ENCODE results near the gene CPTP. TPM values are rescaled to one million over a fixed set of nuclear protein-coding genes. Genes with fewer than 3 reads are reported as not detected.

CPTP gene
- total RNA-seq, 1 donor from 2014 or later = 99.2 TPM

GRCh38 chr1:1285102-1285571 lies 39.5 kb upstream of the CPTP start:
- DNase-seq = no peak
- intact Hi-C loops (cut with micrococcal nuclease) = no loop called here

GRCh38 chr1:1285611-1286311 lies 38.8 kb upstream of the CPTP start:
- intact Hi-C loops (cut with micrococcal nuclease) = no loop called here
- Histone ChIP-seq H3K27me3 (ENCODE audit: low read depth) (peaks cover 34% of the 10 kb centered on the region), H3K4me3 (no peak overlapping the region), H3K36me3 (no peaks in the 10 kb centered on the region), H3K27ac (replicated peaks) (no peak overlapping the region), H3K9me3 (replicated peaks) (no peaks in the 10 kb centered on the region), H3K4me1 (peaks cover 12% of the 10 kb centered on the region)
- no peak for DNase-seq
- no peak for TF ChIP-seq CTCF (IDR thresholded peaks at IDR 0.05; ENCODE audit: borderline replicate concordance)

More at GRCh38 chr1:1285102-1285571, 39.5 kb upstream of the CPTP start:
- Histone ChIP-seq H3K36me3 (no peaks in the 10 kb centered on the region), H3K27me3 (ENCODE audit: low read depth) (peaks cover 34% of the 10 kb centered on the region), H3K4me3 (no peak overlapping the region), H3K9me3 (replicated peaks) (no peaks in the 10 kb centered on the region), H3K4me1 (peaks cover 11% of the 10 kb centered on the region), H3K27ac (replicated peaks) (no peak overlapping the region)
- no peak for TF ChIP-seq CTCF (IDR thresholded peaks at IDR 0.05; ENCODE audit: borderline replicate concordance)

- no peak for DNase-seq
- TF ChIP-seq CTCF (IDR thresholded peaks at IDR 0.05; ENCODE audit: borderline replicate concordance) = no peak
- no peak overlapping the region for H3K4me3 ChIP-seq
- peaks cover 34% of the 10 kb centered on the region for H3K27me3 ChIP-seq (ENCODE audit: low read depth)
- no peaks in the 10 kb centered on the region for H3K9me3 ChIP-seq (replicated peaks)
- peaks cover 16% of the 10 kb centered on the region for H3K4me1 ChIP-seq
- H3K27ac ChIP-seq (replicated peaks) = no peak overlapping the region
- intact Hi-C loops (cut with micrococcal nuclease) = no loop called here
- H3K36me3 ChIP-seq = no peaks in the 10 kb centered on the region
Measured at GRCh38 chr1:1286313-1287261, 38.0 kb upstream of the CPTP start.

GRCh38 chr1:1287288-1288110 lies 37.1 kb upstream of the CPTP start:
- peaks cover 34% of the 10 kb centered on the region for H3K27me3 ChIP-seq (ENCODE audit: low read depth)
- TF ChIP-seq CTCF (IDR thresholded peaks at IDR 0.05; ENCODE audit: borderline replicate concordance) = no peak
- DNase-seq = no peak
- no peak overlapping the region for H3K27ac ChIP-seq (replicated peaks)
- H3K4me1 ChIP-seq = peaks cover 14% of the 10 kb centered on the region
- no peak overlapping the region for H3K4me3 ChIP-seq
- no peaks in the 10 kb centered on the region for H3K9me3 ChIP-seq (replicated peaks)
- H3K36me3 ChIP-seq = no peaks in the 10 kb centered on the region
- intact Hi-C loops (cut with micrococcal nuclease) = no loop called here

GRCh38 chr1:1290238-1290731 lies 34.3 kb upstream of the CPTP start:
- DNase-seq = peak; percentile 51
- H3K27ac ChIP-seq (replicated peaks) = no peak overlapping the region

More at GRCh38 chr1:1290238-1290731, 34.3 kb upstream of the CPTP start:
- intact Hi-C loops (cut with micrococcal nuclease) = no loop called here
- peak; percentile 64 for TF ChIP-seq CTCF (IDR thresholded peaks at IDR 0.05; ENCODE audit: borderline replicate concordance)
- Histone ChIP-seq H3K4me3 (no peak overlapping the region), H3K9me3 (replicated peaks) (no peaks in the 10 kb centered on the region), H3K36me3 (peaks cover 22% of the 10 kb centered on the region), H3K4me1 (peaks cover 14% of the 10 kb centered on the region), H3K27me3 (ENCODE audit: low read depth) (peaks cover 25% of the 10 kb centered on the region)

Data from left ventricle myocardium inferior (tissue), 1 donor.